ENCODE measurements around the gene NT5C2.
"Not testable (repeated sequence)": the region's sequence is repeated elsewhere in the genome, so short reads cannot be mapped to it uniquely, and the experiment has no call there.

The NT5C2 gene

GRCh38 chr10:103067956-103068355, 125.1 kb downstream of the NT5C2 start:
- TF ChIP-seq, protein P1, sequence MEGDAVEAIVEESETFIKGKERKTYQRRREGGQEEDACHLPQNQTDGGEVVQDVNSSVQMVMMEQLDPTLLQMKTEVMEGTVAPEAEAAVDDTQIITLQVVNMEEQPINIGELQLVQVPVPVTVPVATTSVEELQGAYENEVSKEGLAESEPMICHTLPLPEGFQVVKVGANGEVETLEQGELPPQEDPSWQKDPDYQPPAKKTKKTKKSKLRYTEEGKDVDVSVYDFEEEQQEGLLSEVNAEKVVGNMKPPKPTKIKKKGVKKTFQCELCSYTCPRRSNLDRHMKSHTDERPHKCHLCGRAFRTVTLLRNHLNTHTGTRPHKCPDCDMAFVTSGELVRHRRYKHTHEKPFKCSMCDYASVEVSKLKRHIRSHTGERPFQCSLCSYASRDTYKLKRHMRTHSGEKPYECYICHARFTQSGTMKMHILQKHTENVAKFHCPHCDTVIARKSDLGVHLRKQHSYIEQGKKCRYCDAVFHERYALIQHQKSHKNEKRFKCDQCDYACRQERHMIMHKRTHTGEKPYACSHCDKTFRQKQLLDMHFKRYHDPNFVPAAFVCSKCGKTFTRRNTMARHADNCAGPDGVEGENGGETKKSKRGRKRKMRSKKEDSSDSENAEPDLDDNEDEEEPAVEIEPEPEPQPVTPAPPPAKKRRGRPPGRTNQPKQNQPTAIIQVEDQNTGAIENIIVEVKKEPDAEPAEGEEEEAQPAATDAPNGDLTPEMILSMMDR (IDR thresholded peaks at IDR 0.05; ENCODE audit: low read depth, low read length) = no peak
- DNase-seq (ENCODE audit: low read depth in 2 of 2) = peak in 1 of 2 donors; percentile 51
- H3K4me3 ChIP-seq (replicated peaks in 1 of 2; ENCODE audit: low read depth in 2 of 2, low read length in 2 of 2) = no peak overlapping the region

- DNase-seq (ENCODE audit: low read depth in 2 of 2) = no peak
- TF ChIP-seq, protein P1 (IDR thresholded peaks at IDR 0.05; ENCODE audit: low read depth, low read length) = no peak
- no peak overlapping the region for H3K4me3 ChIP-seq (replicated peaks in 1 of 2; ENCODE audit: low read depth in 2 of 2, low read length in 2 of 2)
Measured at GRCh38 chr10:103067484-103067883, 125.6 kb downstream of the NT5C2 start.

- H3K4me3 ChIP-seq (replicated peaks in 1 of 2; ENCODE audit: low read depth in 2 of 2, low read length in 2 of 2) = not testable (repeated sequence)
Measured at GRCh38 chr10:103067099-103067477, 126.0 kb downstream of the NT5C2 start.

DNA sequence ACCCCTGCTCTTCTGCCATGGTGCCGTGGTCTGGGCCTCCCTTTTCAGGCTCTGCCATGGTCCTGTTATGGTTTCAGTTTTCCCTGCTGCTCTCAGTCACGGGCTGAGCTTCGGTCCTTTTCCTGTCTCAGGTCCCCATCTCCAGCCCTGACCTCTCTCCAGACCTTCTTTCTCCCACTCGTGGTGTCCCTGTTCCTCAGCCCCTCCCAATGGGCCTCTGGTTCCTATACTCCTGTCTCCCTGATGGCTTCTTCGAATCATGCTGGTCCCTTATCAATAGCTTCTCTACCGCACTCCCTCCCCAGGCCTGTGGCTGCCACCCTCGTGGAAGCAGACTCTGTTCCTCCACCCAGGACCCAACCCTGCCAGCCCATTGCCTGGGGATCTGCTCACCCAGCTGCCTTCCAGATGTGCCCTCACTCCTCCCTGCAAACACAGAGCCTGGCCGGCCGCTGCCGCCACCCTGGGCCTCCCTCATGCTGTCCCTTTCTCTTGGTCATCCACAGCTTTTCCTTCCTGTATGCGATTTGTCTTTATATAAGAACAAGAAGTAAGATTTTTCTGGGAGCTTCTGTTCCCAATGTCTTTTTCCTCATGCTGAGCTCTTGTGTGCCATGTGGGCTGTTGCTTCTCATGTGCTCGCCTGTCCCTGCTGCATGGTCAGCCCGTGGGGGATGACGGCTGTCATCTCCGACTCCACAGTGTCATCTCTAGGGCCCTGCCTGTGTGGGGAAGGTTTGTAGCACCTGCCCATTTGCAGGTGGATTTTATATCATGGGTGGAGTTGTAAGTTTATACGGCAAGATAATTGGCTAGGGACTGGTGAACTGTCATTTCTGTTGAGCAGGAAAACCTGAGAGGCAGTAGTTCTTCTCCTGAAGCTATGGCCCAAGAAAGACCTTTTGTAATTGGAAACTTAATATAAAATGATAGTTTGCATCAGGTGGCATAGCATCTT, 126.7 kb downstream of the NT5C2 start:
- TF ChIP-seq, protein P1 (IDR thresholded peaks at IDR 0.05; ENCODE audit: low read depth, low read length) = no peak
- DNase-seq (ENCODE audit: low read depth in 2 of 2) = no peak
- no peak overlapping the region for H3K4me3 ChIP-seq (replicated peaks in 1 of 2; ENCODE audit: low read depth in 2 of 2, low read length in 2 of 2)

More at GRCh38 chr10:103067099-103067477, 126.0 kb downstream of the NT5C2 start:
- DNase-seq (ENCODE audit: low read depth in 2 of 2) = not testable (repeated sequence)

DNA sequence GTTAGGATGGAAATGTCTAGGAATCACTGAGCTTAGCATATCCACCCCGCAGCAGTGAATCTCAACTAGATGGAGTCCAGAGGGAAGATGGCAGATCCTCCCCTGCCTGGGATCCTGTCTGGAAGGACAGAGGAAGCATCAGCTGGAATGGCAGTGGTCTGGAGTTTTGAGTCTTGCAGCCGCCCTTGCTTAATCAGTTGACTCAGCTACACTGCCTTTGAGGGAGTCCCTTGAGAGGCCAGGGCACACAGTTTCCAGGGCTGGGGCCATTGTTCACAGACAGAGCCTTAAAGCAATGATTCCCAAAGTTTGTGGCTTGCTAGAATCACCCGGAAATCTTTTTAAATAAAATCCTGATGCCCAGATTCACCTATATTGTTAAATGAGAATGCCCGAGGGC, 128.1 kb downstream of the NT5C2 start:
- no peak overlapping the region for H3K4me3 ChIP-seq (replicated peaks in 1 of 2; ENCODE audit: low read depth in 2 of 2, low read length in 2 of 2)
- TF ChIP-seq, protein P1 (IDR thresholded peaks at IDR 0.05; ENCODE audit: low read depth, low read length) = no peak
- peak in 1 of 2 donors; percentile 41 for DNase-seq (ENCODE audit: low read depth in 2 of 2)

DNA sequence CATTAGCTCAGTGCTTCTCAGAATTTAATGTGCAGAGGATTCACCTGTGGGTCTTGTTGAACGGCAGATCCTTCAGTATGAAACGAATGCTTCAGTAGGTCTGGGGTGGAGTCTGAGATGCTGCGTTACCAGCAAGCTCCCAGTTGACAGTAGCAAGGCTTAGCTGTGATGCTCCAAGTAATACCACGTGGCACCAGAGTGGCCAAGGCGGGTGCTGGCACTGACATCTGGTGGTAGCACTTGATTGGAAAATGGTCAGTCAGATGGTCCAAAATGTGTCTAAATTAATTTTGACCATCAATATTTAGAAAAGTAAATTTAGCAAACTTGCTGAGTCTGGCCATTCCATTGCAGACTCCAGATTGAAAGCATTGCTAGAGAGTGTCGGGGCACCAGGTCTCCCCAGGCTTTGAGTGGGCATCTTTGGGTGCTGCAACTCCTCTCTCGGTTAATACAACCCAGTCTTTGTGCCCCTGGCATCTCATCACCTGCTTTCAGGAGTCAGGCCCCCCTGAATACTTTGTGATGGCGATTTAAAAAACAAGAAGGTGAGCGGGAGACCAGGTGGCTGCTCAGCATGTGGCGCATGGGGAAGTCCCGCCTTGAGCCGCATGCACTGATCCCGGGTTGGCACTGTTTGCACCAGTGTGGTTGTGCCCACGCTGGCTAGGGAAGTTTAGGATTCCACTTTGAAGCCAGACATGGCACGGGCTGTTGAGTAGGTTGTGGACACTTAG, 130.1 kb downstream of the NT5C2 start:
- TF ChIP-seq, protein P1 (IDR thresholded peaks at IDR 0.05; ENCODE audit: low read depth, low read length) = no peak
- H3K4me3 ChIP-seq (replicated peaks in 1 of 2; ENCODE audit: low read depth in 2 of 2, low read length in 2 of 2) = no peak overlapping the region
- DNase-seq (ENCODE audit: low read depth in 2 of 2) = no peak

DNA sequence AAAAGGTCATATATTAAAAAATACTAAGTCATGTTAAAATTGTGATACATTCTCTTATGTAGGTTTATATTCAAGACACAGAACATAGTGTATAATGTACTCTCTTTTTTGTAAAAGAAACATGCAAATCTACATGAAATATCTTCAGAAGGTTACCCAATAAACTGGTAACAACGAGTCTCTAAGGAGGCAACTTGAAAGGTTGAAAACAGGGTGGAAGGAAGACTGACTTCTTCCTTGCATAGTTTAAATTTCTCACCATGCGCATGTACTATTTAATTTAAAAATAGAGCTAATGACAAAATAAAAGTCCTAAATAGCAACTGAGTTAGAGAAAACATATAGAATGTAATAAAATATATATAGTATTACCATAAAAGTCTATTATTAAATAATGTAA, 132.5 kb downstream of the NT5C2 start:
- no peak for DNase-seq (ENCODE audit: low read depth in 2 of 2)
- H3K4me3 ChIP-seq (replicated peaks in 1 of 2; ENCODE audit: low read depth in 2 of 2, low read length in 2 of 2) = no peak overlapping the region
- TF ChIP-seq, protein P1 (IDR thresholded peaks at IDR 0.05; ENCODE audit: low read depth, low read length) = no peak
